HG02588 (cell line): ENCODE results near the gene CYB561D1.
"Not testable (repeated sequence)": the region's sequence is repeated elsewhere in the genome, so short reads cannot be mapped to it uniquely, and the experiment has no call there.

Experiments used
- ATAC-seq: cut with Tn5 transposase; IDR thresholded peaks from one replicate; pipeline ENCODE4 v1.9.1; 2021; ENCODE audit warnings: mild to moderate bottlenecking, moderate library complexity; ENCODE audit not compliant: unreplicated experiment

CYB561D1 gene, protein sequence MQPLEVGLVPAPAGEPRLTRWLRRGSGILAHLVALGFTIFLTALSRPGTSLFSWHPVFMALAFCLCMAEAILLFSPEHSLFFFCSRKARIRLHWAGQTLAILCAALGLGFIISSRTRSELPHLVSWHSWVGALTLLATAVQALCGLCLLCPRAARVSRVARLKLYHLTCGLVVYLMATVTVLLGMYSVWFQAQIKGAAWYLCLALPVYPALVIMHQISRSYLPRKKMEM

DNA sequence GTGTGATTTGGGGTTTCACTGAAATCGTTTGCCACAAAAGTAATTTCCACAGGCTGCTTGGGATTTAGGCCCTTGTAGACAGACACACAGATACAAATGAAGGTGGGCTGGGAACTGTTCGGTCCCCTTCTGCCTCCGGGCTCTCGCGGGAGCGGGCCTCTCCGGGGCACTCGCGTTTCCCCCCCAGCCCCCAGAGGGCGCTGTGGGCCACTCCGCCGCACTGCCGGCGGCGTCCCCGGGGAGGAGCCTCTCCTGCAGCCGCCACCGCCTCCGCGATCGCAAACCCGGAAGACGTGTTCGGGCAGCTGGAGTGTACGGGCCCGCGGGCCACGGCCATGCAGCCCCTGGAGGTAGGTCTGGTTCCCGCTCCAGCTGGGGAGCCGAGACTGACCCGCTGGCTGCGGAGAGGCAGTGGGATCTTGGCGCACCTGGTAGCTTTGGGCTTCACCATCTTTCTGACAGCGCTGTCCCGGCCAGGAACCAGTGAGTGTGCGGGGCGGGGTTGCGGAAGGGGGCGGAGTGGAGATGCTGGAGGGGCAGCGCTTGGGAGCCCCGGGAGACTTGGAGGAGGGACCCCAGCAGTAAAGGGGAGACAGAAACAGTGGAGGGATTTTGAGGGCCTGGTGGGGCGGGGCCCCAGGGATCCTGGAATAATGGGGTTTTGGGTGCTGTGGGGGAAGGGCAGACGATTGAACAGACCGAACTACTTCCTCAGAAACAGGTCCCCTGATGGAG lies at the start of gene CYB561D1:
TSS of gene CYB561D1 (plus strand) at position 290 of the 735 bp plus-strand sequence. CDS start at position 336, 46 bp downstream.
- peak; percentile 81 for ATAC-seq

DNA sequence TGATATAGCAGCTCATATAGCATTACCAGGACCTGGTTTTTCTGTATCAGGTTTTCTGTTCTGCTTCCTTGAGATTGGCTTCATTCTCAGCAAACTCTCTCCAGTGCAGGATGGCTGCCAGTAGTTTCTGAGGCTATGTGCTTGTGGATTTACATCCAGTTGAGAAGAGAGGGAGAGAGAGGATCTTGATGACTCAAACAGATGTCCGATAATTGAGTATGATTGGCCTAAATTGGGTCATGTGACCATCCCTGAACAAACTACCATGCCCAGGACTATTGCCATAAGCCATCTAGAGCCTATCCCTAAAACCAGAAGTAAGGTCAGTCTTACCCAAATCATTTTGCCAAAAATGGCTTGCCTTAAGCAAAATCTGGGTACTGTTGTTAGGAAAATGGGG lies 49.5 kb upstream of the CYB561D1 start:
- ATAC-seq: no peak

DNA sequence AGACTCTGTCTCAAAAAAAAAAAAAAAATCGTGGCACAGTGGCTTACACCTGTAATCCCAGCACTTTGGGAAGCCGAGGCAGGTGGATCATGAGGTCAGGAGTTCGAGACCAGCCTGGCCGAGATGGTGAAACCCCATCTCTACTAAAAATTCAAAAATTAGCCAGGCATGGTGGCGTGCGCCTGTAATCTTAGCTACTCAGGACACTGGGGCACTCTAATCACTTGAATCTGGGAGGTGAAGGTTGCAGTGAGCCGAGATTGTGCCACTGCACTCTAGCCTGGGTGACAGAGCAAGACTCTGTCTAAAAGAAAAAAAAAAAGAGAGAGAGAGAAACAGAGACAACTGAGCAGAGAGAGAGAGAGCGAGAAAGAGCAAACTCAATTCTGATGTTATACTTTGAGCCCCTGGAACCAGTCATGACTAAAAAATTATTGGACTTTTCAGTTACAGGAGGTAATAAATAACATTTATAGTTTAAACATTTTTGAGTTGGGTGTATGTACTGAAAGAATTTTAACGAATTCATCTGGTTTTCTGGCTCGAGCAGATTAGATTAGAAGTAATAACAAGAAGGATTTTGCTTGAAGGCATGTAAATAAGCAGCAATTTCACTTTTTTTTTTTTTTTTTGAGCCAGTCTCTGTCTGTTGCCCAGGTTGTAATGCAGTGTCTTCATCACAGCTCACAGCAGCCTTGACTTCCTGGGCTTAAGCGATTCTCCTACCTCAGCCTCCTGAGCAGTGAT lies 47.8 kb upstream of the CYB561D1 start:
- ATAC-seq: not testable (repeated sequence)

DNA sequence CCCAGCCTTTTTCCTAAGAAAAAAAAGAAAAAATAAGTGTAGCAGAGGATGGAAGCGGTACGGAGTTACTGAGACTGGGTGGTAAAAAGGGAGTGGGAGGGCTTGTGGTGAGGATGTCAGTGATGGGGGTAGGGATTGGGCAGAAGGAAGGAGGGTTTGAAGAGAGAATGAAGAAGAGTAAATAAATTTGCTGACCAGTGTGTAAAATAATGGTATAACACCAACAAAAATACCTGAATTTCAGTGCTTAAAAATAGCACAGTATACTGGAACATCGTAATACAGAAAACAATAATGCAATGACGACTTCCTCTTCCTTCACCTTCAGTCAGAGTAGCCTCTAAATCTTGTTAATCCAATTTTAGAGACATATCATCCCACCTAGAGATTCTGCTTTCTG lies 46.4 kb upstream of the CYB561D1 start:
- ATAC-seq: no peak

DNA sequence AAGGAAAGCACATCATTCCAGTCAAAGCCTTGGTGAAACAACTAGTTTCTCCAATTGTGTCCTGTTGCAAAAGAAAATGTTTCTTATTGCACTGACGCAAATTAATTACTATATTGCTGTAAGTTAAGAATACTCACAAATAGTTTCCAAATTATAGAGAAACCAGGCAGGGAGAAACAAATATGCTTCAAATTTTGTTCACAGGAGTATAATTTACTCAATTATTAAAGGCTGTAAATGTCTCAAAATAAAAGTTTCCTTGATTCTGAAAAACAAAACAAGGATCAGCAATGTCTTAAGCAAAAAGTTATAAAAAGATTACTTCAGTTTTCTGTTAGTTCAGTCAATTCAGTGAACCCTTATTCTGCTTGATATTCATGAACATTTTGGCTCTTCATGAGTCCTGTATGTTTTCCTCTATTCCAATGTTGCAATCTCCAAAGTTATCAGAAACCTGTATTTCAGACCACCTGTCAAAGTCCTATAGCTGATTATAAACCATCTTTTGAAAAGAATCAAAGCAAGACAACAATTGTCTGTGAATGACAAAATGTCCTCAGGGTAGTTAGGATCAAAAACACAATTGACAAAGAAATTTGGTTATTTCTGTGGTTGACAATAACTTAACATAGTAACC lies 39.3 kb upstream of the CYB561D1 start:
- ATAC-seq: no peak

DNA sequence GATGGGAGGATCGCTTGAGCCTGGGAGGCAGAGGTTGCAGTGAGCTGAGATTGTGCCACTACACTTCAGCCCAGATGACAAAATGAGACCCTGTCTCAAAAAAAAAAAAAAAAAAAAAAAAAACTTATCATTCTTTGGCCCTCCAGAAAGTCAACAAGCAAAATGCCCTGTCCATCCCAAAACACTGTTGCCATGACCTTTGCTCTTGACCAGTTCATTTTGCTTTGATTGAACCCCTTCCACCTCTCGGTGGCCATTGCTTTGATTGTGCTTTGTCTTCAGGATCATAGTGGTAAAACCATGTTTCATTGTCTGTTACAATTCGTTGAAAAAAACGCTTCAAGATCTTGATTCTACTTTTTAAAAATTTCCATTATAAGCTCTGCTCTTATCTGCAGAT lies 36.1 kb upstream of the CYB561D1 start:
- no peak for ATAC-seq

DNA sequence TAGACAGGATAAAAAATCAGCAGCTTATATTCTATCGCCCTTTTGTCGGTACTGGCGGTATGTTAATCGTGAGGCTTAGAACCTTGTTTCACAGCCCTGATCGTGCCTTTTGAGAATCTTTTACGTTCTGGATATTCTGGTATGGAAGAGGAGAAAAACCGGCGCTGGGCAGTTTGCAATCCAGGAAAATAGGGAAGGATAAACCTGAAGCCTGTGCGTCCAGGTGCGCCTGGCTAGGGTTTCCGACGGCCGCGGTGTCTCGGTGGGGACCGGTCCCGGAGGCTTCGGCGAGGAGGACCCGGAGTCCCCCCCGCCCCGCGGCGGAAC lies 27.8 kb upstream of the CYB561D1 start:
- ATAC-seq: no peak

DNA sequence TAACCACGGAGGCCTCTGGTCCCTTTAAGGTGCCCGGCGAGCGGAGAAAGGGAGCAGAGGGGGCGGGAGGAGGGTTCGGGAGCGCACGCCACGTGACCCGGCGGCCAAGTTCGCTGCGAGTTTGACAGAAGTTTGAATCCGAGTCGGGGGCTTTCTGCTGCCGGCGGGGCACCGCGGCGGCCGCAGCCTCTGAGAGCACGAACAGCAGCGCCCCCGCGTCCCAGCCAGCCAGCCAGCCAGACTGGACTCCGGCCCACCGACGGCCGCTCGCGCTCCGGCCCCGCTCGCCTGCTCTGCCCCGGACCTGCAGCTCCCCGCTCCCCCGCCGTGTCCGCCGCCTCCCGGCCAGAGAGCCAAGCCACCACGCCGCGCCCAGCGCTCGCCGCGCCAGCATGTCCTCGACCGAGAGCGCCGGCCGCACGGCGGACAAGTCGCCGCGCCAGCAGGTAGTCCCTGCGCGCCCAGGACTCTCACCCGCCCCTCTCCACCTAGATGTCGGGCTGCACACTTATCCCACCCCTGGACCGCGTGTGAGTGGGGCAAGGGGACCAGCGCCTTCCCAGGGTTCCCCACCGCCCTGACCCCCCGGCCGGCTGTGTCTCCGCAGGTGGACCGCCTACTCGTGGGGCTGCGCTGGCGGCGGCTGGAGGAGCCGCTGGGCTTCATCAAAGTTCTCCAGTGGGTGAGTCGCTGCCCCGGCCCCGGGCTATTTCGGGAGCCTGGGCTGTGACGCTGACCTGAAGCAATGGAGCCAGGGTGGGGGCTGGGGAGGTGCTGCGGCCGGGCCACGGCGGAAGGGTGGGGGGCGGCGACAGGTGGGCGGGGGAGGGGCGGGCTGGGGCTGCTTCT lies 27.2 kb upstream of the CYB561D1 start, which contains the start of gene SYPL2:
TSS of gene SYPL2 (plus strand) at position 95 of the 849 bp plus-strand sequence. CDS start at position 393, 298 bp downstream.
- no peak for ATAC-seq

DNA sequence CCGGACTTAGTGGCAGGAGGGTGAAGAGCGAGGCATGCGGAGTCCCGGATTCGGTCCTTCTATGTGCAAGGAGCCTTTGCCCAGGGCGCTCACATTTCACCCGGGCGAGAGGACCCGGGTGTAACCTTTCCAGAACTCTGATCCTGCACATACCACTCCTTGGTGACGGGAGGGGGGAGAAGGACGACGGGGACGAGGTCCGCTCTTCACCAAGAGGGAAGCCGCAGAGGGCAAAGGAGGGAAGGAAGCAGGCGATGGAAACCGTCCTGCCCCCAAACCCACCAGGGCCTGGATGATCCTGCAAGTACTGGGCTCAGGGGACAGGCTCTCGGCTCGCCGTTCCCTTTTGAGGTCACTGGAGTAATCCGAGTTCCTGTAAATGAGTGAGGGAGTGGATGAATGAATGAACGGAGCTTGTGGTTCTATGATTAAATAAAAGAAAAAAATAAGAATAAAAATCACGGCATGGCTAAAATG lies 26.6 kb upstream of the CYB561D1 start:
- no peak for ATAC-seq

DNA sequence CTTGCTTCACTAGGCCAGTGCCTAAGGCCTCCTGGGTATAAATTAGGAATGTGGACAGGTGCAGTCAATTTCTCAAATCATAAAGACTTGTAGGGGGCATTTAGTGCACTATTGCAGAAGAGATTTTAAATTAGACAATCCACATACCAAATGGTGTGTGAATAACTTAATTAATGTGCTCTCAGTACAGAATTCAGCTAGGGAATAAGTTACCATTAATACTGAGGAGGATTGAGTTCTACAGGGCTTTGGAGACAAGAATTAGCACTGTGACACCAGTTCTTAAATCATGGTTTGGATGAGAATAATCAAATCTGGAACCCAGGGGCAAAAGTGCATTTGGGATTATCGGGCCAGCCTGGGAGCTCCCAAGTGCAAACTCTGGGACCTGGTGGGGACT lies 25.8 kb upstream of the CYB561D1 start:
- ATAC-seq: no peak

DNA sequence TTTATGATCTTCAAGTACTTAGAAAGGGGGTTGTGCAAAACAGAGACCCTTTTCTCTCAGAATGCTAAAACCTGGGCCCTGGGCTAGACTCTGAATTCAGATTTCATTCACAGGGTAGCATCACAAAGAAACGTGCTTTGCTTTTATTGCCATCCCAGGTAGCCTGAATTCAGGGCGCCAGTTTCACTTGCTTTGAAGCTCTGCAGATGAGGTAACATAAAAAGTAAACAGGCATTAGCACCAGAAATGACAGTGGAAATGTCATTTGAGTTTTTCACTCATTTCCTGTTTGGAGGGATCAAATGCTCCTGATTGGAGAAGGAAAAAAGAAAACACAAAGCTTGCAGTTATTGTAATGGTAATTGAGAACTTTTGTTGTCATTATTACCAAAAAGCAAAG lies 25.0 kb upstream of the CYB561D1 start:
- no peak for ATAC-seq

DNA sequence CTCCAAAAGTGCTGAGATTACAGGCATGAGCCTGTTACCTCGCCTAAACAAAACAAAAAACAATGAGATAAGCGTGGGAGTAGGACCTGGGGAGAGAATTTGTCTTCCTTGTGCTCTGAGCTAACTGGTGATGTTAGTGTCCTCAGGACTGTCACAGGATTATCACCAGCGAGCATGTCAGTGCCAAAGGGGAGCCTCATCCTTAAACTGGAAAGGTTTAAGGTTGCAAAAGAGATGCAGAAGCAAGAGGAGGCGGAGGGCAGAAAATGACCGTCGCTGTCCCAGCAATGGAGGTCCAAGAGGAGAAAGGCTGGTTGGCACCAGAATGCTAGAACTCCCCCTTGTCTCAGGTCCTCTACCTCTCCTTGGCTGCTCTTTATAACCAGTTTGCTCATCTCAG lies 23.6 kb upstream of the CYB561D1 start:
- no peak for ATAC-seq

DNA sequence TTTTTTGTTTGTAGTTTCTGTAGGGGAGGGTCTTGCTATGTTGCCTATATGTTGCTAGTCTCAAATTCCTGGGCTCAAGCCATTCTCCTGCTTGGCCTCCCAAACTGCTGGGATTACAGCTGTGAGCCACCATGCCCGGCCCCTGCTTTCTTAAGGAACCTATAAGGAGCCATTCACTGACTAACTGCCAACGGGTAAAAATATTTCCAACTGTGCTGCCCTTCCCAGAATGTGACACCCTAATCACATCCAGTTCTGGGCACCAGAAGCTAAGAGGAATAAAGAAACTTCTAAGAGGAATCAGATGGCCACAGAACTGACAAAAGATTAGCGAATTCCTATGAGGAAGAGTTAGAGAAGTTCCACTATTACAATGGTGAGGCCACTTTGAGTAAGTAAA lies 21.1 kb upstream of the CYB561D1 start:
- ATAC-seq: no peak

DNA sequence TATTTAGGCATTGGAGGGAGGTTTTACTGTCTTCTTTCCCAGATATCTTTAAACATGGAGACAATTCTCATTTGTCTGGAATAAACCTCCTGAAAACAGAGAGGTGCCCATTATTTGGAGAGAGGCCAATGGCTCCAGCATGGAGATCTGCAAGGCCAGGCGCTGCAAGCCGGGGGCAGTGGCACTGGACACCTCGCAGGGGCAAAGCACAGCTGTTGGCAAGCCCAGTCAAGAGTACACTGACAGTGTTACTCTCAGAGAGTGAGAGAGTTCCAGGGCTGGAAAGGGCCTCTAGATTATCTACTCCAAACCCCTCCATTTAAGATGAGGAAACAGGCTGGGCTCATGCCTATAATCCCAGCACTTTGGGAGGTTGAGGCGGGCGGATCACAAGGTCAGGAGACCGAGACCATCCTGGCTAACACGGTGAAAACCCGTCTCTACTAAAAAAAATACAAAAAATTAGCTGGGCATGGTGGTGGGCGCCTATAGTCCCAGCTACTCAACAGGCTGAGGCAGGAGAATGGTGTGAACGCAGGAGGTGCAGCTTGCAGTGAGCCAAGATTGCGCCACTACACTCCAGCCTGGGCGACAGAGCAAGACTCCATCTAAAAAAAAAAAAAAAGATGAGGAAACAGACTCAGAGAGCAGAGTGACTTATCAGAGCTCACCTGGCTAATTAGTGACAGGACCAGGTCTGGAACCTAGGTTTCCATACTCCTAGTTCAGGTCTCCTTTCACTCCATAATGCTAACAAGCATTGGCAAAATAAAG lies 20.4 kb upstream of the CYB561D1 start:
- ATAC-seq: not testable (repeated sequence)

DNA sequence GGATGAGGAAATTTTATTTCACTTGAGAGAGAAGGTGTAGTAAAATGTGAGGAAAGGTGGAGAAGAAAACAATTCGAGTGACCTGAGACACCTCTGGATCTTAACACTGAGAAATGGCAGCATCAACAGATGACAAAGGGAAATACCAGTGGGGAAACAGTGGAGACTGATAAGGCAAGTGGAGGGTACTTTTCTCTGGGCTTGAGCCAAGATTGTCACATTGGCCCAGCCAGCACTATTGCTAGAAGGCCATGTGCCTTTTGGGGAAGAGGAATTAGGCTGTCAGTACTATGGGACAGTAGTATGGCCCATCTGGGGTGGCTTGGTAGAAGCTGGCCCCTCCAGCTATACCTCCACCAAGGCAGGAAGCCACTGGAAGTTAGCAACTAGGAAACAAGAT lies 19.2 kb upstream of the CYB561D1 start:
- ATAC-seq: no peak

DNA sequence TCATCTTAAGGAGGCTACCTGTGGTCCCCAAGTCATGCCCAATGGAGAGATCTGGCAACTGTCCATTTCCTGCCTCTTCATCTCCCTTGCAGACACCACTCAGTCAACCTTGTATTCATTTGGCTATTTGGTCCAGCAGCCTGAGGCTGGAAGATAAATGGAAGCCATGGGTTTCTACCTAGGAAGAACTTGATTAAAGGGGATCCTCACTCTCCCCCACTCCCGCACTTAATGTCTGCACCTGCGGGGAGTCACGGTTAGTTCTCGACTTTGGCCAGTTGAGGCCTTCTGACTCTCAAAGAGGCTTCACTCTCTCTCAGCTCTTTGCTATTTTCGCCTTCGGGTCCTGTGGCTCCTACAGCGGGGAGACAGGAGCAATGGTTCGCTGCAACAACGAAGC lies 18.6 kb upstream of the CYB561D1 start:
- no peak for ATAC-seq

DNA sequence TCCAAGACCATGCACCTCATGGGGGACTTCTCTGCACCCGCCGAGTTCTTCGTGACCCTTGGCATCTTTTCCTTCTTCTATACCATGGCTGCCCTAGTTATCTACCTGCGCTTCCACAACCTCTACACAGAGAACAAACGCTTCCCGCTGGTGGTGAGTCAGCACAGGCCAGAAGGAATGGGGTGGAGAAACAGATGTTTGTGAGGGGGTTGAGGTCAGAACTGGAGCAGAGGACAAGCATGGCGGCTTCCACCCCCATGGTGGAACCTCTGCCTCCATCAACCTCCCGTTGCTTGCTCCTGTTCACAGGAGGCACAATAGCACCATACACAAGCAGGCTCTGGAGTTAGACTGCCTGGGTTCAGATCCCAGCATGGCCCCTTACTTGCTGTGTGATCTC lies 17.1 kb upstream of the CYB561D1 start:
- ATAC-seq: no peak

DNA sequence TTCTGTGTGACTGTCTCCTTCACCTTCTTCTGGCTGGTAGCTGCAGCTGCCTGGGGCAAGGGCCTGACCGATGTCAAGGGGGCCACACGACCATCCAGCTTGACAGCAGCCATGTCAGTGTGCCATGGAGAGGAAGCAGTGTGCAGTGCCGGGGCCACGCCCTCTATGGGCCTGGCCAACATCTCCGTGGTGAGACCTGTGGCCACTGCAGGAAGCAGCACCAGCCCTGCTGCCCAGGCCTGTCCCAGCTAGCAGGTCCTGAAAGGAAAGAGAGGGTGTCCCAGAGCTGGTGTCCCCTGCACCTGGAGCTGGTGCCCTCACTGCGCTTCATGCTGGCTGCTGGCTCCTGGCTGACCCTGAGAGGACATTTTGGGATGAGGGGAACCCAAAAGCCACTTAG lies 16.1 kb upstream of the CYB561D1 start:
- no peak for ATAC-seq

DNA sequence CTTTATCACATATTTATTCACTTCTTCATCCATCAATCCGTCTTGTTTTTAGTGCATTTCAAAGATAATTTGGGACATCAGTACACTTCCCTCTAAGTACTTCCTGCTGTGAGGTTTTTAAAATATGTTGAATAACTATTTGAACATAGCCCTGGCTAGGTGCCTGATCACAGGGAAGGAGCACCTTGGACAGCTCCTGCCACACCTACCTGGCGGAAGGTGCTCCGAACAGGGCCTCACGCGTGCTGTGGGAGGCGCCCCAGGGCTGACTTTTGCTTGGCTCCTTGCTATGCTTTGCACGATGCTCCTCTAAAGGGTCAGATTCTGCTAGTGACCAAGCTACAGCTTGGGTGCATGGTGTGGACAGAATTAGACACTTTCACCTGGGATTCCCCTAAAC lies 15.1 kb upstream of the CYB561D1 start:
- ATAC-seq: no peak

DNA sequence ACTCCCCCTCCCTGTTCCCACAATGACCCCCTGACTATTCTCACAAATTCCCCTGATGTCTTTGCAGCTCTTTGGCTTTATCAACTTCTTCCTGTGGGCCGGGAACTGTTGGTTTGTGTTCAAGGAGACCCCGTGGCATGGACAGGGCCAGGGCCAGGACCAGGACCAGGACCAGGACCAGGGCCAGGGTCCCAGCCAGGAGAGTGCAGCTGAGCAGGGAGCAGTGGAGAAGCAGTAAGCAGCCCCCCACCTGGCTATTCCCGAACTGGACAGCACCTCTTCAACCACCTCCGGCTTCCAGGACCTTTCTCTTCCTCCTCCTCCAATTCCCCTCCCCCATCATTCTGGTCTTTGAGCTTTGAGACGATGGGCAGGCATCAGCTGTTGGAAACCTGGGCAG lies 14.6 kb upstream of the CYB561D1 start:
- ATAC-seq: no peak
